AG04449 (cell line): ENCODE data around the gene SBNO2.
"Not testable (repeated sequence)": the region's sequence is repeated elsewhere in the genome, so short reads cannot be mapped to it uniquely, and the experiment has no call there.

Experiments used
- CTCF ChIA-PET: fragments of 350-600 bp; formaldehyde crosslinking; extraction: SDS; loops from one replicate; lab custom pipeline; 2021; ENCODE audit warnings: antibody characterized with exemption; lab: Yijun Ruan, JAX
- POLR2A ChIA-PET: fragments of 400-600, 350-600 bp; formaldehyde crosslinking; extraction: SDS; loops from one replicate; lab custom pipeline; 2020; ENCODE audit warnings: antibody characterized with exemption, inconsistent platforms; lab: Yijun Ruan, JAX
- DNase-seq: peaks from one replicate; pipeline ENCODE4 v3.0.0-alpha.2; 2010; ENCODE audit warnings: low read depth, low spot score
- H3K4me3 ChIP-seq: 2 replicates; pipeline ENCODE4 v1.5.1; 2011; ENCODE audit warnings: low read depth, mild to moderate bottlenecking, control low read depth, low read length
- CTCF ChIP-seq: IDR thresholded peaks from one replicate; pipeline ENCODE4 v1.5.1; 2011; ENCODE audit warnings: mild to moderate bottlenecking, moderate library complexity, low read length, control low read depth, inconsistent platforms; ENCODE audit not compliant: insufficient read depth; ENCODE audit errors: missing control alignments

Gene SBNO2

GRCh38 chr19:1210227-1210538, 36.1 kb upstream of the SBNO2 start:
- no peak for TF ChIP-seq CTCF
- no peak overlapping the region for H3K4me3 ChIP-seq
- POLR2A ChIA-PET = interaction anchor here (1.3 kb wide), 1 partner anchor 106 kb away, joined by 3 read pairs; the partner anchor contains the start of gene GPX4
- DNase-seq = no peak
- CTCF ChIA-PET = interaction anchor here (1.5 to 2.2 kb wide), 2 partner anchors 16 to 56 kb away, joined by 4 to 12 read pairs; no protein-coding TSS in a partner anchor

GRCh38 chr19:1208830-1209229, 34.8 kb upstream of the SBNO2 start:
- CTCF ChIA-PET = interaction anchor here (2.2 kb wide), 1 partner anchor 14 kb away, joined by 12 read pairs; no protein-coding TSS in a partner anchor
- 0 out of 2 replicates have a peak overlapping the region, but pooled peaks have one; percentile 12 for H3K4me3 ChIP-seq
- DNase-seq, POLR2A ChIA-PET: not testable (repeated sequence)

- CTCF ChIA-PET = no interaction called here
- TF ChIP-seq CTCF = no peak
- peak overlapping the region; percentile 75 for H3K4me3 ChIP-seq
- POLR2A ChIA-PET = no interaction called here
- DNase-seq = no peak
These were observed 32.9 kb upstream of the SBNO2 start for GRCh38 chr19:1206864-1207450.

- ChIA-PET CTCF (no interaction called here), POLR2A (no interaction called here)
- TF ChIP-seq CTCF = no peak
- H3K4me3 ChIP-seq = peak overlapping the region; percentile 75
- DNase-seq = no peak
These were observed 32.2 kb upstream of the SBNO2 start for GRCh38 chr19:1206150-1206863.

GRCh38 chr19:1205114-1206099, 31.3 kb upstream of the SBNO2 start, which contains the start of gene STK11:
Gene STK11, plus strand, starts transcription at chr19:1205778. Its CDS starts 1,136 bp downstream, at chr19:1206914.
- H3K4me3 ChIP-seq = peak within 1 kb of the TSS; percentile 75
- DNase-seq = peak; percentile 65
- TF ChIP-seq CTCF = no peak
- POLR2A ChIA-PET = no interaction called here
- CTCF ChIA-PET = interaction anchor here (3.1 kb wide), 1 partner anchor 11 kb away, joined by 27 read pairs; no protein-coding TSS in a partner anchor

- DNase-seq, H3K4me3 ChIP-seq, POLR2A ChIA-PET: not testable (repeated sequence)
- CTCF ChIA-PET = interaction anchor here (1.0 to 3.3 kb wide), 4 partner anchors 9 to 144 kb away, joined by 3 to 30 read pairs (median 3); no protein-coding TSS in a partner anchor
These were observed 26.5 kb upstream of the SBNO2 start for GRCh38 chr19:1200614-1201013.
